SK-N-SH (cell line): ENCODE data around the gene DLG3. TPM values are rescaled to one million over a fixed set of nuclear protein-coding genes. Genes with fewer than 3 reads are reported as not detected.

Experiments
- CTCF ChIA-PET: fragments of 300-600, 350-600 bp; formaldehyde crosslinking; extraction: SDS; loops from one replicate; lab custom pipeline; 2021; lab: Yijun Ruan, JAX
- POLR2A ChIA-PET: fragments of 350-600 bp; sonication (Branson Sonifier 250); formaldehyde crosslinking; extraction: SDS; loops from one replicate; lab custom pipeline; 2020; ENCODE audit warnings: antibody characterized with exemption, inconsistent platforms; lab: Yijun Ruan, JAX
- DNase-seq: peaks from one replicate; pipeline ENCODE4 v3.0.0; 2012
- H2AFZ ChIP-seq: fragments of 200-600 bp; sonication (generic); 2 replicates; pipeline ENCODE4 v1.8.1; 2016; ENCODE audit warnings: antibody characterized with exemption, mild to moderate bottlenecking, low read depth
- H3F3A ChIP-seq: fragments of 200-600 bp; sonication (generic); replicated peaks from 2 replicates; pipeline ENCODE3; 2016; ENCODE audit warnings: antibody characterized with exemption, mild to moderate bottlenecking; ENCODE audit not compliant: insufficient read depth
- H3K27ac ChIP-seq, 2 experiments: fragments of 200-500 bp in 1 of 2; fragments of 200-600 bp in 1 of 2; sonication (Bioruptor generic) in 1 of 2; sonication (generic), shearing (Covaris generic) in 1 of 2; 2 replicates each; pipeline versions ENCODE4 v1.5.1 to v1.6.1; 2014 to 2016; ENCODE audit warnings: low read depth in 2 of 2, inconsistent platforms in 1 of 2, low read length in 1 of 2, mild to moderate bottlenecking in 1 of 2, mixed read lengths in 1 of 2
- H3K27me3 ChIP-seq: fragments of 200-600 bp; sonication (generic), shearing (Covaris generic); 2 replicates; pipeline ENCODE4 v1.6.1; 2016; ENCODE audit warnings: mixed run types; ENCODE audit not compliant: insufficient read depth
- H3K36me3 ChIP-seq, 2 experiments: fragments of 200-500 bp in 1 of 2; fragments of 200-600 bp in 1 of 2; sonication (Bioruptor generic) in 1 of 2; sonication (generic) in 1 of 2; replicated peaks in 1 of 2; 2 replicates each; pipeline versions ENCODE3 to v1.5.1; 2014 to 2016; ENCODE audit warnings: low read length in 1 of 2, mild to moderate bottlenecking in 1 of 2; ENCODE audit not compliant: insufficient read depth in 2 of 2, control insufficient read depth in 1 of 2
- H3K4me1 ChIP-seq, 2 experiments: fragments of 200-500 bp in 1 of 2; fragments of 200-600 bp in 1 of 2; sonication (Bioruptor generic) in 1 of 2; sonication (generic), shearing (Covaris generic) in 1 of 2; 2 replicates each; pipeline versions ENCODE4 v1.5.1 to v1.6.1; 2014 to 2016; ENCODE audit warnings: low read depth in 1 of 2, low read length in 1 of 2, mixed run types in 1 of 2; ENCODE audit not compliant: insufficient read depth in 2 of 2, control insufficient read depth in 1 of 2
- H3K4me2 ChIP-seq: fragments of 200-600 bp; sonication (generic), shearing (Covaris generic); 2 replicates; pipeline ENCODE4 v1.6.1; 2017; ENCODE audit warnings: mixed run types
- H3K4me3 ChIP-seq, 2 experiments: fragments of 200-500 bp in 1 of 2; fragments of 200-600 bp in 1 of 2; sonication (Bioruptor generic) in 1 of 2; sonication (generic), shearing (Covaris generic) in 1 of 2; 2 replicates each; pipeline versions ENCODE4 v1.5.1 to v1.8.1; 2014 to 2016; ENCODE audit warnings: low read depth in 2 of 2, inconsistent platforms in 1 of 2, low read length in 1 of 2, mild to moderate bottlenecking in 1 of 2, mixed read lengths in 1 of 2, moderate library complexity in 1 of 2
- H3K79me2 ChIP-seq: fragments of 200-600 bp; sonication (generic); 2 replicates; pipeline ENCODE4 v1.8.1; 2017; ENCODE audit warnings: mild to moderate bottlenecking; ENCODE audit not compliant: insufficient read depth
- H3K9ac ChIP-seq: fragments of 200-600 bp; sonication (generic); 2 replicates; pipeline ENCODE4 v1.6.1; 2017; ENCODE audit warnings: mixed run types
- H3K9me2 ChIP-seq: fragments of 200-600 bp; sonication (generic); 2 replicates; pipeline ENCODE4 v1.6.1; 2017; ENCODE audit warnings: mixed run types
- H3K9me3 ChIP-seq: fragments of 200-600 bp; sonication (generic); 2 replicates; pipeline ENCODE4 v1.6.1; 2017; ENCODE audit warnings: mixed run types, mild to moderate bottlenecking, moderate library complexity
- H4K20me1 ChIP-seq: fragments of 200-600 bp; sonication (generic); 2 replicates; pipeline ENCODE4 v1.6.1; 2017; ENCODE audit warnings: mild to moderate bottlenecking, mixed run types; ENCODE audit not compliant: insufficient read depth
- ELF1 ChIP-seq: IDR thresholded peaks from 2 replicates; pipeline ENCODE4 v1.4.0; 2012
- EP300 ChIP-seq, 2 experiments: IDR thresholded peaks; 2 replicates each; pipeline versions ENCODE4 v1.4.0 to v1.6.1; 2012; ENCODE audit warnings: borderline replicate concordance in 1 of 2, low read depth in 1 of 2, low read length in 1 of 2
- GABPA ChIP-seq: IDR thresholded peaks from 2 replicates; pipeline ENCODE4 v1.4.0; 2012; ENCODE audit warnings: low read depth, mild to moderate bottlenecking
- GATA2 ChIP-seq: sonication (generic); formaldehyde crosslinking; IDR thresholded peaks from 2 replicates; pipeline ENCODE4 v1.5.0; 2020; ENCODE audit warnings: mild to moderate bottlenecking, missing genetic modification reagents
- MXI1 ChIP-seq: IDR thresholded peaks from 2 replicates; pipeline ENCODE4 v1.6.1; 2012; ENCODE audit warnings: mild to moderate bottlenecking, low read depth, low read length, improper control_type of control experiment
- NFIC ChIP-seq: IDR thresholded peaks from 2 replicates; pipeline ENCODE4 v1.4.0; 2012; ENCODE audit warnings: borderline replicate concordance
- SMC3 ChIP-seq: IDR thresholded peaks from 2 replicates; pipeline ENCODE4 v1.6.1; 2012; ENCODE audit warnings: low read depth, low read length, improper control_type of control experiment
- YY1 ChIP-seq: IDR thresholded peaks from 2 replicates; pipeline ENCODE4 v1.4.0; 2012; ENCODE audit warnings: low read depth, mild to moderate bottlenecking
- WGBS: methylation state at CpG from one replicate; pipeline ENCODE4 v1.1.6; 2017; ENCODE audit warnings: low lambda C conversion rate; 5-methylcytosine and 5-hydroxymethylcytosine counted together
- polyA plus RNA-seq, 3 experiments: library from polyadenylated mRNA; depleted of rRNA; stranded (reverse); fragments of >200 nt; gene quantifications; 2 replicates each; pipeline ENCODE4 v1.2.3, GENCODE V29; 2012
- TF ChIP-seq, protein P1 (sequence below): IDR thresholded peaks from 2 replicates; pipeline ENCODE4; 2012
- TF ChIP-seq, protein P2 (sequence below): IDR thresholded peaks from 2 replicates; pipeline ENCODE4 v1.4.0; 2012; ENCODE audit warnings: low read depth, borderline replicate concordance

Gene DLG3
- polyA plus RNA-seq, 1 of the 3 experiments (the other 2 are of a cell fraction): 11.7 TPM

DNA sequence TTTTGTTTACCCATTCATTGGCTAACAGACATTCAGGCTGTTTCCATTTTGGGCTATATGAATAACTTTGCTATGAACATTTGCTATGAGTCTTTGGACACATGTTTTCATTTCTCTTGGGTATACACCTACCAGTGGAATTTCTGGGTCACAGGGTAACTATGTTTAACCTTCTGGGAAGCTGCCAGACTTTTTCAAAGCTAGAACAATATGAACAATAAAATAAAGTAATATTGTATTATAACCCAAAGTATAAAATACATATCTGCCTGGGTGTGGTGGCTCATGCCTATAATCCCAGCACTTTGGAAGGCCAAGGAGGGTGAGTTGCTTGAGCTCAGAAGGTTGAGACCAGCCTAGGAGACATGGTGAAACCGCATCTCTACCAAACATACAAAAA is 90.6 kb downstream of the DLG3 start:
- H3K79me2 ChIP-seq: no peaks in the 10 kb centered on the region
- no peaks in the 10 kb centered on the region for H3F3A ChIP-seq
- H3K4me1 ChIP-seq: no peaks in the 10 kb centered on the region
- no peak overlapping the region for H3K4me3 ChIP-seq
- WGBS: 20% methylated on average over 1 of the region's 1 CpG
- no peaks in the 10 kb centered on the region for H3K9me3 ChIP-seq
- no peak overlapping the region for H3K4me2 ChIP-seq
- POLR2A ChIA-PET: no interaction called here
- DNase-seq: no peak
- no peaks in the 10 kb centered on the region for H3K9me2 ChIP-seq
- no peak for TF ChIP-seq GATA2 (CRISPR knock-in tag)
- TF ChIP-seq MXI1: no peak
- no peak for TF ChIP-seq YY1
- TF ChIP-seq, all 33 proteins: peak for 0
- CTCF ChIA-PET: no interaction called here
- no peaks in the 10 kb centered on the region for H4K20me1 ChIP-seq
- H2AFZ ChIP-seq: no peak overlapping the region
- H3K9ac ChIP-seq: no peak overlapping the region
- H3K27ac ChIP-seq: no peak overlapping the region
- peaks cover 13% of the 10 kb centered on the region; the same call in 1 of the 2 replicates for H3K27me3 ChIP-seq
- H3K36me3 ChIP-seq: no peaks in the 10 kb centered on the region

DNA sequence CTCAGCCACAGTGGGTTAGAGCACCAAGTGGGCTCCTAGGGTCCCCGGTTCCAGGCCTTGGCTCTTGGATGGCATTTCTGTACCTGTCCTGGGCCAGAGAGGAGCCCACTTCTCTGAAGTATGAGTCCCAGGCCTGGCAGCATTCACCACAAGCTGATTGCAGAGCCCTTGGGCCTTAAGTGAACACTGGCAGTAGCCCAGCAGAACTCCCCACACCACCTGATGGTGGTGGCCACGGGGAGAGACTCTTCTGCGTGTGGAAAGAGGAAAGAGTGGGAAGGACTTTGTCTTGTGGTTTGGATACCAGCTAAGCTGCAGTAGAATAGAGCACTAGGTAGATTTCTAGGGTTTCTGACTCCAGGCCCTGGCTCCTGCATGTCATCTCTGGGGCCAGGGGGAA is 104.8 kb downstream of the DLG3 start:
- no peak overlapping the region for H2AFZ ChIP-seq
- TF ChIP-seq, protein P1, sequence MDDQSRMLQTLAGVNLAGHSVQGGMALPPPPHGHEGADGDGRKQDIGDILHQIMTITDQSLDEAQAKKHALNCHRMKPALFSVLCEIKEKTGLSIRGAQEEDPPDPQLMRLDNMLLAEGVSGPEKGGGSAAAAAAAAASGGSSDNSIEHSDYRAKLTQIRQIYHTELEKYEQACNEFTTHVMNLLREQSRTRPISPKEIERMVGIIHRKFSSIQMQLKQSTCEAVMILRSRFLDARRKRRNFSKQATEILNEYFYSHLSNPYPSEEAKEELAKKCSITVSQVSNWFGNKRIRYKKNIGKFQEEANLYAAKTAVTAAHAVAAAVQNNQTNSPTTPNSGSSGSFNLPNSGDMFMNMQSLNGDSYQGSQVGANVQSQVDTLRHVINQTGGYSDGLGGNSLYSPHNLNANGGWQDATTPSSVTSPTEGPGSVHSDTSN: no peak
- TF ChIP-seq GABPA (no peak), NFIC (no peak), SMC3 (no peak)
- TF ChIP-seq, protein P2, sequence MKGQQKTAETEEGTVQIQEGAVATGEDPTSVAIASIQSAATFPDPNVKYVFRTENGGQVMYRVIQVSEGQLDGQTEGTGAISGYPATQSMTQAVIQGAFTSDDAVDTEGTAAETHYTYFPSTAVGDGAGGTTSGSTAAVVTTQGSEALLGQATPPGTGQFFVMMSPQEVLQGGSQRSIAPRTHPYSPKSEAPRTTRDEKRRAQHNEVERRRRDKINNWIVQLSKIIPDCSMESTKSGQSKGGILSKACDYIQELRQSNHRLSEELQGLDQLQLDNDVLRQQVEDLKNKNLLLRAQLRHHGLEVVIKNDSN: no peak
- no peak for DNase-seq
- H3K9ac ChIP-seq: no peak overlapping the region
- no peak overlapping the region for H3K4me3 ChIP-seq
- WGBS: 44% methylated on average over 2 of the region's 3 CpGs
- no peaks in the 10 kb centered on the region for H3K79me2 ChIP-seq
- H4K20me1 ChIP-seq: no peaks in the 10 kb centered on the region
- no peaks in the 10 kb centered on the region for H3K36me3 ChIP-seq
- no peak overlapping the region for H3K27ac ChIP-seq
- no peaks in the 10 kb centered on the region for H3K9me2 ChIP-seq
- ChIA-PET CTCF (no interaction called here), POLR2A (no interaction called here)
- H3F3A ChIP-seq: no peaks in the 10 kb centered on the region
- no peaks in the 10 kb centered on the region for H3K27me3 ChIP-seq
- H3K9me3 ChIP-seq: no peaks in the 10 kb centered on the region
- no peaks in the 10 kb centered on the region for H3K4me1 ChIP-seq
- no peak overlapping the region for H3K4me2 ChIP-seq

DNA sequence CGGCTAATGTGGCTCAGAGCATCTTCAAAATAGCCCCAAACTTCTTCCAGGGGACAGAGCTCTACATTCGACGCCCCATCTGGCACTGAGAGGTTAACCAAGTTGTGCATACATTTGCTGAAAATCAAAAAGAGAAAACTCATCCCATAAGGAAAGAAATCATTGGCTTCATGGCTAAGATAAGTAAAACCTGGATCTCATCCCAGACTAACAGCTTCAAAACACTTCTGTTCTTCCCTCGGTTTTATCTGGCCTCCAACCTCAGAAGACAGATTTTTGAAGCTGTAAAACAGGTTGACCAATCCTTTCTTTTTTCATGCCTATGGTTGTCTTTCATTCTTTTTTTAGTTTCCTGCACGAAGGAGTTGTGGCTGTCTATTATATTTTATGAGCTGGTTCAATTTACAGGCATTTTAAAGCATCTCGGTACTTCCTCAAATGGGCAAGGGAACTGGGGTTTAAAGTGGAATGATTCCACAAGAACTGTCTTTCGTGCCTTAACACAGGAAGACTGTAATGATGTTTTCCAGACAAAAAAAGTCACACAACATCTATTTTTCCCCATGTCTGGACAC is 107.6 kb downstream of the DLG3 start:
- Histone ChIP-seq H2AFZ (no peak overlapping the region), H3F3A (no peaks in the 10 kb centered on the region), H3K4me1 (no peaks in the 10 kb centered on the region), H3K9me2 (no peaks in the 10 kb centered on the region), H3K27me3 (no peaks in the 10 kb centered on the region), H4K20me1 (no peaks in the 10 kb centered on the region), H3K79me2 (no peaks in the 10 kb centered on the region), H3K4me3 (no peak overlapping the region), H3K4me2 (no peak overlapping the region), H3K9me3 (no peaks in the 10 kb centered on the region), H3K9ac (no peak overlapping the region), H3K36me3 (no peaks in the 10 kb centered on the region), H3K27ac (no peak overlapping the region)
- no peak for DNase-seq
- 18% methylated on average over 7 of the region's 7 CpGs for WGBS
- no peak for TF ChIP-seq MXI1
- no peak for TF ChIP-seq EP300 (IDR thresholded peaks at IDR 0.05; ENCODE audit: borderline replicate concordance in 1 of 2, low read depth in 1 of 2, low read length in 1 of 2)
- TF ChIP-seq ELF1: no peak
- CTCF ChIA-PET: no interaction called here
- POLR2A ChIA-PET: no interaction called here
